Mucosa of rectum (tissue), 2 donors: ENCODE data around the gene TBXAS1.

ENCODE experiments used
- H3K27ac ChIP-seq, 2 donors: one replicate each; pipeline ENCODE4 v1.7.0; 2013; ENCODE audit warnings: inconsistent platforms in 2 of 2, low read depth in 2 of 2, low read length in 2 of 2
- H3K27me3 ChIP-seq, 2 donors: one replicate each; pipeline ENCODE4 v1.7.0; 2013; ENCODE audit warnings: low read length in 2 of 2; ENCODE audit not compliant: control insufficient read depth in 2 of 2, insufficient read depth in 2 of 2
- H3K36me3 ChIP-seq, 2 donors: one replicate each; pipeline ENCODE4 v1.7.0; 2013; ENCODE audit warnings: low read length in 2 of 2; ENCODE audit not compliant: control insufficient read depth in 2 of 2, insufficient read depth in 2 of 2
- H3K4me1 ChIP-seq, 2 donors: one replicate each; pipeline ENCODE4 v1.7.0; 2013; ENCODE audit warnings: low read length in 2 of 2, mild to moderate bottlenecking in 1 of 2; ENCODE audit not compliant: control insufficient read depth in 2 of 2, insufficient read depth in 2 of 2
- H3K4me3 ChIP-seq, 2 donors: one replicate each; pipeline ENCODE4 v1.7.0; 2013; ENCODE audit warnings: low read length in 2 of 2
- H3K9ac ChIP-seq, 2 donors: one replicate each; pipeline ENCODE4 v1.7.0; 2013; ENCODE audit warnings: low read length in 2 of 2, low read depth in 1 of 2, mild to moderate bottlenecking in 1 of 2
- H3K9me3 ChIP-seq, 2 donors: one replicate each; pipeline ENCODE4 v1.7.0; 2013; ENCODE audit warnings: low read length in 2 of 2; ENCODE audit not compliant: control insufficient read depth in 2 of 2
- donor health status: healthy.
- donor health status: Normal muscosa, but diverticular disease.

Gene TBXAS1

DNA sequence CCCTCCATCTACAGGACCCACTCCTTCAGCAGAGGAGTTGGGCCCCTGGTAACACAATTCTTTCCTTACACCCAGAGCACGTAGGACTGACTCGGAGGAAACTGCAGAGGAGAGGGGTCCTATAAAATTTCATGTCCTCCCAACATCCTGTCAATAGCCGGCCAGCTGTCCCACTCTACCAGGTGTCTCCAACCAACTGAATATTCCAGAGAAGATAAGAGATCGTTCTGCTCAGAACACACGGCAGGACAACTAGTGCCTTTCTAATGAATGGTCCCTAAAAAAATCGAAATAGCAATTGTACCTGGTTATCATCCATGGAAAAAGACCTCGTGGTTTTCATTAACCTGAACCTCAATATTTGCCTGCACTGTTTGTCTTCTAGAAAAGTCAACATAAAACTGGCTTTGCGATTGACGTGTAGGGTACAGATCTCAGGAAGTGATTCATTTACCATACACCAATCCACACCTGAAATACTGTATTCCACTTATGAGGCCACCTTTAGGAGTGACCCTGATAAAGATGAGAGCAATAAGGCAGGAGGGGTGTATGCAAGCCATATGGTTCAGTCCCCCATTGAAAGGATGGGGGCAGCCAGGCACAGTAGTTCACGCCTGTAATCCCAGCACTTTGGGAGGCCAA is 121.9 kb downstream of the TBXAS1 start:
- H3K9me3 ChIP-seq, result no peaks in the 10 kb centered on the region
- H3K36me3 ChIP-seq, result no peaks in the 10 kb centered on the region
- H3K27me3 ChIP-seq, result no peaks in the 10 kb centered on the region
- no peaks in the 10 kb centered on the region for H3K4me1 ChIP-seq
- no peak overlapping the region for H3K4me3 ChIP-seq
- no peak overlapping the region for H3K27ac ChIP-seq
- no peak overlapping the region for H3K9ac ChIP-seq

DNA sequence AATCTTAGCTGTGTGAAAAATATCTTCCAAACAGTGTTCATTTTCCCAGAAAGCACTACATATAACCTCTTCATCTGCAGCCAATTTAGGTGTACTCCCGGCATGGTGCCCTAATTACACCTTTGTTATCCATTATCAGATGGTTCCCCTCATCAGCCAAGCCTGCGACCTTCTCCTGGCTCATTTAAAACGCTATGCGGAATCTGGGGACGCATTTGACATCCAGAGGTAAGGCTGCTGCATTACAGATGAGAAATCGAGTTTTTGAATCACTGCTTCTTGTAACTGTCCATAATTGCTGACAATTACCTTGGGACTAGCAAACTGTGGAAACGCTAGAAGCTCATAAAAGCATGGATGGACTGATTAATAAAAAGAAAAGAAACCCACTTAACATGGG is 124.2 kb downstream of the TBXAS1 start:
- Histone ChIP-seq H3K27me3 (no peaks in the 10 kb centered on the region), H3K27ac (no peak overlapping the region), H3K9ac (no peak overlapping the region), H3K9me3 (no peaks in the 10 kb centered on the region), H3K36me3 (no peaks in the 10 kb centered on the region), H3K4me1 (no peaks in the 10 kb centered on the region), H3K4me3 (no peak overlapping the region)

DNA sequence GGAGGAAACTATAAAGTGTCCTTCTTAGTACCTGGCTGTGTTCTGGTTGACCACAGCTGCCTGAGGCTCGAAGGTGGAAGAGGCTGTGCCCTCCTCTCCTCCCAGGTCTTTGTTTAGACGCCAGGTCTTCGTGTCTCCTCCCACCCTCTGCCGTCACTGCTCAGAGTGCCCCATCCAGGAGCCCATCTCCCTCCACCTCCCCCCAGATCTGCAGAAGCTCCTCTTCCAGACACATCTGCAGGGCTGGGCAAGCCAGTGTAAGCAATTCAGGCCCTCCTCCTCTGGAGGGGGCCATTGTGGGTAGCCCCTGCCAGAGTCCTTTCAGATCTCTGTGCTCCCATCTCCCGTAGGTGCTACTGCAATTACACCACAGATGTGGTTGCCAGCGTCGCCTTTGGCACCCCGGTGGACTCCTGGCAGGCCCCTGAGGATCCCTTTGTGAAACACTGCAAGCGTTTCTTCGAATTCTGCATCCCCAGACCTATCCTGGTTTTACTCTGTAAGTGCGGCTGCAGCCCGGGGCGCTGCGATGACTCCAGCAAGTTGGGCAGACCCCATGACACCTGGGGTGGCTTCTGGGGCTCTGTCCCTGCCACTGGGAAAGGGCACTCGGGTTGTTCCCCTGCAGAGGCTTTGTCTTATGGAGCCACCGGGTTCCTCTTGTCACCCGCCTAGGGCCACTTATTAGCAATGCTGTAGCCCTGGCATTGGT is 126.2 kb downstream of the TBXAS1 start:
- Histone ChIP-seq H3K4me1 (no peaks in the 10 kb centered on the region), H3K36me3 (no peaks in the 10 kb centered on the region), H3K27ac (no peak overlapping the region), H3K27me3 (no peaks in the 10 kb centered on the region), H3K9ac (no peak overlapping the region), H3K4me3 (no peak overlapping the region), H3K9me3 (no peaks in the 10 kb centered on the region)

DNA sequence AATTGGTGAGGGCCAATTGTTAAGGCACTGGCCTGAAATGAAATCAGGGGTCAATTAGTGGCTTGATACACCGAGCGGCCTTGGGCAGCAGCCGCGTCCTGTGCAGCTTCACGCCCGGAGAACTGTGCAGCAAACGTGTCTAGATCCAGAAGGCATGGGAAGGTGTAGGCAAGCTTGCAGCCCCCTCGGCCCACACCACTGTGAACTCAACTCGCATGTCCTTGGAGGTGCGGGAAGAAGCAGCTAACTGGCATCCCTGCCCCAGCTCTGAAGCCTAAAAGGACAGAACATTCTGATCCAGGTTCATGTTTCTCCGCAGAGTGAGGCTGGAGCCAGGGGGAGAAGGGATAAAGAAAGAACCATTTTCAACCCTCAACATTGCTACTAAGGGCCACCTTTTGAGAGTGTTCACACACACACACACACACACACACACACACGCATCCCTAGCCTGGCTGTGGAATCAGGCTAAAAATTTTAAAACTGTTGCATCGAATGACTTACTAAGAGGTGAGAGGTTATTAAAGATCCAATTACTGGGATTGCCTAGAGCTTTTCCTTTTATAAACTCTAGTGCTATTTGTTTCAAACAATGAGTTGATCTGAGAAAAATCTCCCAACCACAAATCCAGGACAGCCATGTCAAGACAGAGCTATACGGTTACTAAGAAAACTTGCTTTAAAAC is 129.7 kb downstream of the TBXAS1 start:
- H3K9ac ChIP-seq, result no peak overlapping the region
- no peak overlapping the region for H3K4me3 ChIP-seq
- no peak overlapping the region for H3K27ac ChIP-seq
- no peaks in the 10 kb centered on the region for H3K4me1 ChIP-seq
- H3K9me3 ChIP-seq, result no peaks in the 10 kb centered on the region
- H3K27me3 ChIP-seq, result no peaks in the 10 kb centered on the region
- no peaks in the 10 kb centered on the region for H3K36me3 ChIP-seq

DNA sequence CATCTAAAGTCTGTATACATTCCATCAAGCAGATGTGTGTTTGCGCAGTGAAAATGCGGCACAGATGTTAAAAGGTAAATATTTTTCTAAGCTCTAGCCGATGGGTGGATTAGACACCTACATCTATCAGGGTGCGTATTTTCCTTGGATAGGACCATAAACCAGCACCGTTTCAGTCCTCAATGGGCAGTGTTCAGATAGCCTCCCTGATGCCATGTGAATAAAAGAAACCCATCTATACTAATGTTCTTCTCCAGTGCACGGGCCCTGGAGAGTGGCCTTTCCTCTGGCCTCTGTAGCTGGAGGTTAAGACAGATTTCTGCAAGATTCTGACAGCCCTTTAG is 130.2 kb downstream of the TBXAS1 start:
- H3K9ac ChIP-seq, result no peak overlapping the region
- no peak overlapping the region for H3K27ac ChIP-seq
- H3K4me1 ChIP-seq, result no peaks in the 10 kb centered on the region
- no peaks in the 10 kb centered on the region for H3K27me3 ChIP-seq
- H3K9me3 ChIP-seq, result no peaks in the 10 kb centered on the region
- H3K4me3 ChIP-seq, result no peak overlapping the region
- no peaks in the 10 kb centered on the region for H3K36me3 ChIP-seq

DNA sequence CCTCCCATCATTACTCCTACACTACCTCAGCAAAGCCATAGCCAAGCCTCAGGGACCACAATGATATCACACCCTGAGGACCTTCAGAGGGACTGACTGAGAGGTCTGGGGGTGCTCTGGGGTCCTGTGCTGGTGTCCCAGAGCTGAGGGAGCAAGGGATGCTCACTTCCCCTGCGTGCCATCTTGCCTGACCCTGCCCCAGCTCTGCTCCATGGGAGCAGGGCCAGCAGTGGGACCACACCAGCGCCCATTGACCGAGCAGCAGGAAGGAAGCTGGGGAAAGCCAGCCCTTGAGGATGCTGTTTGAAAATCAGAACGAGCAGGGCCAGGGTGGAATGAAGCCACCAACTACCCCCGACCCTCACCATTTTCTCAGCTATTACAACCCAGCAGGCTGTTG is 130.7 kb downstream of the TBXAS1 start:
- Histone ChIP-seq H3K36me3 (no peaks in the 10 kb centered on the region), H3K9ac (no peak overlapping the region), H3K27ac (no peak overlapping the region), H3K4me1 (no peaks in the 10 kb centered on the region), H3K9me3 (no peaks in the 10 kb centered on the region), H3K27me3 (no peaks in the 10 kb centered on the region), H3K4me3 (no peak overlapping the region)

DNA sequence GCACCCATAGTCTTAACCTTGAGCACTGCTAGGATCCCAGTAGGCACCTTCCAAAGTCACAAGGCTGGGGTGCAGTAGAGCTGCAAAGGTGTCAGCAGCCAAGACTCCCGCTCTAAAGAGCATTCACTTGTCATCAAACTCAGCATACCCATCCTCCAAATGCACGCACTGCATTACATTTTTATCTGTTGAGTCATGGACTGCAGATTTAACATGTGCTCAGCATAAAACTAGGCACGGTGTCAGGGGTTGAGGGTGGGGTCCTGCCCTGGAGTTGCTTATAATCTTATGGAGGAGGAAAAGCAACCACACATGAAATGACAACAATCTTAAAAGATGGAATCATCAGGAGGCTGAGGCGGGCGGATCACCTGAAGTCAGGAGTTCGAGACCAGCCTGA is 131.1 kb downstream of the TBXAS1 start:
- Histone ChIP-seq H3K4me3 (no peak overlapping the region), H3K9me3 (no peaks in the 10 kb centered on the region), H3K27ac (no peak overlapping the region), H3K4me1 (no peaks in the 10 kb centered on the region), H3K27me3 (no peaks in the 10 kb centered on the region), H3K9ac (no peak overlapping the region), H3K36me3 (no peaks in the 10 kb centered on the region)

DNA sequence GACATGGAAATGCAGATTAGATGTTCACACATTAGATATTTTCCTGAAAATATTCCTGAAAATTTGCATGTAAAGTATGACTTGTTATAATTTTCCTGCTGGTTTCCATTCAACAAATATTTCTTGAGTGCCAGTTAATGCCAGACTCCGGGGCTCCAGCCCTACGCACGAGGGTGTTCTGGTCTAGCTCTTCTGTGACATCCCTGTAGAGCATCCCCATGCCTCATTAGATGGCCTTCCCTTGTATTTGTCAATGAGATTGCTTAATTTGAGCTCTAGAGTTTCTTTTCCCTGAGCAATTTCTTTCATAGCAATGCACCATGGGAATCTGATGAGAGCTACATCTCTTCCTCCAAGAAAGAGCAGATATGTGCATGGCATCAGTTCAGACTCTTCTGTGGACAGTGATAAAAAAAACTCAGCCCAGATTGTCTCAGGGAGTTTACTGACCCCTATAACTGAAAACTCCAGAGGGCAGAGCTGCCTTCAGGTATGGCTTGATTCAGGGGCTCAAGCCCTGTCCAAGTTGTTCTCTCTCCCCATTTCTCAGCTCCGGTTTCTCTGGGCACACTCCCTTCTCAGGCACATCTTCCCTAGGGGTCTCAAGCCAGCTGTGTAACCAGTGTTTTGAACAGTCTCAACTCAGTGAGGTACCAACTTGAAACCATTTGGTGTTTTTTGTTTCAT is 137.0 kb downstream of the TBXAS1 start:
- Histone ChIP-seq H3K4me1 (no peaks in the 10 kb centered on the region), H3K4me3 (no peak overlapping the region), H3K9ac (no peak overlapping the region), H3K27ac (no peak overlapping the region), H3K36me3 (no peaks in the 10 kb centered on the region), H3K9me3 (no peaks in the 10 kb centered on the region), H3K27me3 (no peaks in the 10 kb centered on the region)

DNA sequence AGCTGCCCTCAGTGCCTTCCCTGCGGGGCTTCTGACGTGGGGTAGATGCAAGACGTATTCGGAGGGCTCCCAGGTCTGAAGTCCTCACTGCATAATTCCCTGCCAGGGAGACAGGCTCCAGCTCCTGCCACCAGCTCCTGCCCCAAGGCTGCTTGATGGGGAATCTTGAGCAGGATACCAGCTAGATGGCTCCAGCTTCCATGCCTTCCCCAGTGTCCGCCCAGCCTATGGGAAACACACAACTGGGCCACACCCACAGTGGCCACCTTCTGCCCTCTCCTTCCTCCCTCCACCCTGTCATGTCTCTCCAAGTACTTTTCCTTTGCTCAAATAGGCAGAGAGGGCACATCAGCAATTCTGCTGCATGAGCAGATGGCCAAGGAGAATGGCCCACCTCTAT is 137.9 kb downstream of the TBXAS1 start:
- no peaks in the 10 kb centered on the region for H3K36me3 ChIP-seq
- H3K4me1 ChIP-seq, result no peaks in the 10 kb centered on the region
- no peaks in the 10 kb centered on the region for H3K27me3 ChIP-seq
- H3K27ac ChIP-seq, result no peak overlapping the region
- no peak overlapping the region for H3K4me3 ChIP-seq
- no peaks in the 10 kb centered on the region for H3K9me3 ChIP-seq
- H3K9ac ChIP-seq, result no peak overlapping the region

DNA sequence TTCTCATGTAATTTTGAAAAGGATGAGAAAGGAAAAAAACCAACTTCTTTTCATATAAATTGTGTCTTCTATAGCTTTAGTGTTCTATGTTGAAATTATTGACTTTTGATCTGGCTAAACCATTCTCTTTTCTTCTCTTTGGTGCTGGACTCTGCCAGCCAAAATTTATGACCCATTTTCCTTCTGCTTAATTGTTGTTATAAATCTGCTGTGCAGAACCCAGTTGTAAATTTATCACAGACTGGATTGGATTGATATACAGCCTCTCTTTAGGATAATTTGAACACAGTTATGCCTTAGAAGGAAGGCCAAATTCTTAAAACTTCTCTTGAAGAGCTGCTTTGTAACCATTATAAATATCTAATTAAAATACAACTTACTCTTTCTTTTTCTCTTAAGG is 139.9 kb downstream of the TBXAS1 start:
- H3K9me3 ChIP-seq, result no peaks in the 10 kb centered on the region
- H3K4me1 ChIP-seq, result no peaks in the 10 kb centered on the region
- H3K27me3 ChIP-seq, result no peaks in the 10 kb centered on the region
- no peak overlapping the region for H3K27ac ChIP-seq
- H3K4me3 ChIP-seq, result no peak overlapping the region
- H3K9ac ChIP-seq, result no peak overlapping the region
- H3K36me3 ChIP-seq, result no peaks in the 10 kb centered on the region
